PFSK-1 (cell line): ENCODE measurements around the gene RBM44.

Source experiments
- POLR2AphosphoS5 ChIP-seq: IDR thresholded peaks from 2 replicates; pipeline ENCODE4 v1.6.1; 2012; ENCODE audit warnings: low read depth, mild to moderate bottlenecking, control low read depth, low read length, moderate library complexity
- SIN3A ChIP-seq: IDR thresholded peaks from 2 replicates; pipeline ENCODE4 v1.6.1; 2012; ENCODE audit warnings: mild to moderate bottlenecking, low read length, moderate library complexity, borderline replicate concordance; ENCODE audit not compliant: insufficient read depth
- TAF1 ChIP-seq: IDR thresholded peaks from 2 replicates; pipeline ENCODE4 v1.6.1; 2012; ENCODE audit warnings: low read length, control low read depth, borderline replicate concordance; ENCODE audit not compliant: insufficient read depth

- TF ChIP-seq TAF1 (no peak), POLR2AphosphoS5 (no peak), SIN3A (no peak)
Observed at GRCh38 chr2:237766340-237766739, 32.2 kb upstream of the RBM44 start.
